Liver (tissue), 9 donors: Measurements from ENCODE around the gene PNMA6F. TPM values are rescaled to one million over a fixed set of nuclear protein-coding genes. Genes with fewer than 3 reads are reported as not detected.
A peak's percentile ranks its signal among the peaks of the same experiment; 100 is the strongest.

Experiments
- DNase-seq: peaks from one replicate; pipeline ENCODE4 v3.0.0-alpha.2; 2017; ENCODE audit warnings: low spot score
- H3K27ac ChIP-seq, 2 donors: one replicate each; pipeline ENCODE4 v1.7.0; 2013; ENCODE audit warnings: inconsistent platforms in 2 of 2, low read length in 2 of 2, control low read depth in 1 of 2, low read depth in 1 of 2, mild to moderate bottlenecking in 1 of 2
- H3K27me3 ChIP-seq, 4 donors: one replicate each; pipeline versions ENCODE4 v1.6.1 to v1.7.0; 2013; ENCODE audit warnings: low read length in 3 of 4, inconsistent platforms in 1 of 4, mild to moderate bottlenecking in 1 of 4, moderate library complexity in 1 of 4; ENCODE audit not compliant: control insufficient read depth in 4 of 4, insufficient read depth in 4 of 4
- H3K36me3 ChIP-seq, 4 donors: one replicate each; pipeline versions ENCODE4 v1.6.1 to v1.7.0; 2013; ENCODE audit warnings: low read length in 3 of 4, mild to moderate bottlenecking in 3 of 4, low read depth in 1 of 4, moderate library complexity in 1 of 4; ENCODE audit not compliant: control insufficient read depth in 4 of 4, insufficient read depth in 3 of 4
- H3K4me1 ChIP-seq, 4 donors: one replicate each; pipeline versions ENCODE4 v1.6.1 to v1.7.0; 2013; ENCODE audit warnings: low read length in 3 of 4, mild to moderate bottlenecking in 3 of 4, moderate library complexity in 1 of 4; ENCODE audit not compliant: control insufficient read depth in 4 of 4, insufficient read depth in 4 of 4
- H3K4me3 ChIP-seq, 3 donors: one replicate each; pipeline versions ENCODE4 v1.6.1 to v1.7.0; 2013; ENCODE audit warnings: low read length in 3 of 3, control low read depth in 1 of 3, low read depth in 1 of 3, mild to moderate bottlenecking in 1 of 3
- H3K9ac ChIP-seq, 2 donors: one replicate each; pipeline ENCODE4 v1.7.0; 2013; ENCODE audit warnings: low read length in 2 of 2, mild to moderate bottlenecking in 2 of 2, moderate library complexity in 2 of 2, control low read depth in 1 of 2, low read depth in 1 of 2
- H3K9me3 ChIP-seq, 4 donors: one replicate each; pipeline versions ENCODE4 v1.6.1 to v1.7.0; 2013; ENCODE audit warnings: low read length in 3 of 4; ENCODE audit not compliant: control insufficient read depth in 4 of 4
- ATF3 ChIP-seq: IDR thresholded peaks from 2 replicates; pipeline ENCODE4 v1.6.1; 2016; ENCODE audit warnings: antibody characterized with exemption
- CTCF ChIP-seq: fragments of 150-350 bp; IDR thresholded peaks from 2 replicates; pipeline ENCODE4 v1.5.1; 2017; ENCODE audit warnings: improper control_type of control experiment, low read depth, low read length; ENCODE audit not compliant: missing input control
- EGR1 ChIP-seq, 2 donors: IDR thresholded peaks; 2 replicates each; pipeline ENCODE4 v1.6.1; 2016 to 2018; ENCODE audit warnings: antibody characterized with exemption in 2 of 2, low read depth in 2 of 2
- FOXA1 ChIP-seq: IDR thresholded peaks from 2 replicates; pipeline ENCODE4 v1.6.1; 2016; ENCODE audit warnings: antibody characterized with exemption
- FOXA2 ChIP-seq: IDR thresholded peaks from 2 replicates; pipeline ENCODE4 v1.6.1; 2016; ENCODE audit warnings: antibody characterized with exemption
- GABPA ChIP-seq, 2 donors: IDR thresholded peaks in 1 of 2; conservative IDR thresholded peaks in 1 of 2; 2 replicates each; pipeline ENCODE4 v1.6.1; 2016; ENCODE audit warnings: antibody characterized with exemption in 2 of 2, mild to moderate bottlenecking in 1 of 2, moderate library complexity in 1 of 2
- HNF4A ChIP-seq, 2 donors: conservative IDR thresholded peaks; 2 replicates each; pipeline ENCODE4 v1.6.1; 2016; ENCODE audit warnings: antibody characterized with exemption in 2 of 2, mild to moderate bottlenecking in 2 of 2
- HNF4G ChIP-seq: IDR thresholded peaks from 2 replicates; pipeline ENCODE4 v1.6.1; 2016; ENCODE audit warnings: antibody characterized with exemption
- MAX ChIP-seq: IDR thresholded peaks from 2 replicates; pipeline ENCODE4 v1.6.1; 2016; ENCODE audit warnings: antibody characterized with exemption
- NR2F2 ChIP-seq: IDR thresholded peaks from 2 replicates; pipeline ENCODE4 v1.6.1; 2016; ENCODE audit warnings: antibody characterized with exemption
- RAD21 ChIP-seq, 2 donors: IDR thresholded peaks; 2 replicates each; pipeline ENCODE4 v1.6.1; 2016; ENCODE audit warnings: antibody characterized with exemption in 2 of 2, mild to moderate bottlenecking in 2 of 2
- REST ChIP-seq: IDR thresholded peaks from 2 replicates; pipeline ENCODE4 v1.6.1; 2016; ENCODE audit warnings: antibody characterized with exemption, mild to moderate bottlenecking
- RXRA ChIP-seq, 2 donors: IDR thresholded peaks; 2 replicates each; pipeline ENCODE4 v1.6.1; 2017 to 2018; ENCODE audit warnings: antibody characterized with exemption in 2 of 2, mild to moderate bottlenecking in 1 of 2
- SP1 ChIP-seq: IDR thresholded peaks from 2 replicates; pipeline ENCODE4 v1.6.1; 2018; ENCODE audit warnings: antibody characterized with exemption, mild to moderate bottlenecking
- TAF1 ChIP-seq: conservative IDR thresholded peaks from 2 replicates; pipeline ENCODE4 v1.6.1; 2016; ENCODE audit warnings: antibody characterized with exemption, mild to moderate bottlenecking
- YY1 ChIP-seq: IDR thresholded peaks from 2 replicates; pipeline ENCODE4 v1.6.1; 2016; ENCODE audit warnings: antibody characterized with exemption, mild to moderate bottlenecking
- WGBS: extraction: QIAGEN DNeasy Blood & Tissue Kit; methylation state at CpG from one replicate; pipeline ENCODE4 v1.1.7; 2013; 5-methylcytosine and 5-hydroxymethylcytosine counted together
- polyA plus RNA-seq, 2 donors: library from polyadenylated mRNA; stranded (reverse) in 1 of 2; unstranded in 1 of 2; fragments of 200-250 nt in 1 of 2; fragments of >200 nt in 1 of 2; fragmentation: Nextera tagmentation in 1 of 2; extraction: Ambion mirVana in 1 of 2; gene quantifications; one replicate each; pipeline versions ENCODE4 v1.2.1 to v1.2.3, GENCODE V29; 2013 to 2015
- total RNA-seq, 2 donors: library from RNA; depleted of rRNA; stranded (reverse); fragments of >200 nt; gene quantifications; one replicate each; pipeline ENCODE4 v1.2.3, GENCODE V29; 2014
- donor health status: healthy.
- donor health status: healthy.
- donor health status: healthy.
- donor health status: healthy.
- donor health status: healthy.

The PNMA6F gene
- total and polyA plus RNA-seq, 4 donors: not detected

GRCh38 chrX:153317306-153317705, 4.3 kb downstream of the PNMA6F start (continued):
- TF ChIP-seq REST (no peak), NR2F2 (no peak), YY1 (no peak), HNF4G (no peak), CTCF (no peak), EGR1 (IDR thresholded peaks at IDR 0.05; ENCODE audit: low read depth in 2 of 2) (no peak), RXRA (IDR thresholded peaks at IDR 0.05) (no peak), RAD21 (IDR thresholded peaks at IDR 0.05) (no peak)

GRCh38 chrX:153312842-153313241, 8.7 kb downstream of the PNMA6F start:
- no peak overlapping the region for H3K27ac ChIP-seq
- H3K4me1 ChIP-seq: peaks cover 0 to 6% (median 2%) of the 10 kb centered on the region in 4 donors
- no peaks in the 10 kb centered on the region for H3K36me3 ChIP-seq
- TF ChIP-seq RXRA (IDR thresholded peaks at IDR 0.05): peak; percentile 58 to 62
- TF ChIP-seq HNF4A (conservative IDR thresholded peaks at IDR 0.05): peak; percentile 11 to 26
- peak; percentile 18 for TF ChIP-seq SP1
- TF ChIP-seq GABPA (IDR thresholded peaks at IDR 0.05 in 1 of 2, conservative IDR thresholded peaks at IDR 0.05 in 1 of 2): no peak
- no peak for TF ChIP-seq HNF4G
- H3K9me3 ChIP-seq: no peaks in the 10 kb centered on the region
- no peak overlapping the region for H3K4me3 ChIP-seq
- no peaks in the 10 kb centered on the region for H3K27me3 ChIP-seq
- no peak for DNase-seq
- no peak overlapping the region for H3K9ac ChIP-seq
- WGBS: 54% methylated on average over 1 of the region's 1 CpG

GRCh38 chrX:153312041-153312440, 9.5 kb downstream of the PNMA6F start:
- 89% methylated on average over 5 of the region's 5 CpGs for WGBS
- Histone ChIP-seq H3K4me3 (no peak overlapping the region), H3K9ac (no peak overlapping the region), H3K4me1 (peaks cover 0 to 6% (median 2%) of the 10 kb centered on the region in 4 donors), H3K36me3 (no peaks in the 10 kb centered on the region), H3K27ac (no peak overlapping the region), H3K27me3 (no peaks in the 10 kb centered on the region), H3K9me3 (no peaks in the 10 kb centered on the region)
- DNase-seq: no peak
- TF ChIP-seq FOXA1: no peak
- TF ChIP-seq YY1: no peak
- no peak for TF ChIP-seq ATF3
- no peak for TF ChIP-seq RXRA (IDR thresholded peaks at IDR 0.05)
- no peak for TF ChIP-seq GABPA (IDR thresholded peaks at IDR 0.05 in 1 of 2, conservative IDR thresholded peaks at IDR 0.05 in 1 of 2)
- no peak for TF ChIP-seq CTCF
- no peak for TF ChIP-seq HNF4A (conservative IDR thresholded peaks at IDR 0.05)
- TF ChIP-seq REST: no peak
- no peak for TF ChIP-seq TAF1
- no peak for TF ChIP-seq FOXA2
- TF ChIP-seq EGR1 (IDR thresholded peaks at IDR 0.05; ENCODE audit: low read depth in 2 of 2): no peak
- no peak for TF ChIP-seq HNF4G
- TF ChIP-seq RAD21 (IDR thresholded peaks at IDR 0.05): no peak
- no peak for TF ChIP-seq SP1
- no peak for TF ChIP-seq MAX
